Measurements from ENCODE around the gene GCFC2. TPM values are rescaled to one million over a fixed set of nuclear protein-coding genes. Genes with fewer than 3 reads are reported as not detected.

GCFC2 gene
- polyA plus RNA-seq, 1 experiment: 16.8 TPM

GRCh38 chr2:75616933-75617332, 93.8 kb downstream of the GCFC2 start:
- Histone ChIP-seq H3K4me3 (ENCODE audit: low read depth, low read length) (no peak overlapping the region), H3K27me3 (ENCODE audit: control insufficient read depth, insufficient read depth, low read length) (no peaks in the 10 kb centered on the region), H3K27ac (ENCODE audit: low read depth, low read length) (no peak overlapping the region), H3K9me3 (ENCODE audit: control insufficient read depth, insufficient read depth, low read length) (no peaks in the 10 kb centered on the region; the same call in 1 of the 2 replicates)
- CTCF ChIA-PET: interaction anchor here (1.4 to 2.0 kb wide), 2 partner anchors 11 to 151 kb away, joined by 7 to 13 read pairs; no protein-coding TSS in a partner anchor
- no peak for DNase-seq (ENCODE audit: low read depth, low spot score)
- no peak for TF ChIP-seq CTCF (IDR thresholded peaks at IDR 0.05; ENCODE audit: low read depth, low read length)
- POLR2A ChIA-PET: no interaction called here

GRCh38 chr2:75616406-75616805, 94.3 kb downstream of the GCFC2 start:
- Histone ChIP-seq H3K4me3 (ENCODE audit: low read depth, low read length) (no peak overlapping the region), H3K27ac (ENCODE audit: low read depth, low read length) (no peak overlapping the region), H3K9me3 (ENCODE audit: control insufficient read depth, insufficient read depth, low read length) (no peaks in the 10 kb centered on the region; the same call in 1 of the 2 replicates), H3K27me3 (ENCODE audit: control insufficient read depth, insufficient read depth, low read length) (no peaks in the 10 kb centered on the region)
- TF ChIP-seq CTCF (IDR thresholded peaks at IDR 0.05; ENCODE audit: low read depth, low read length): no peak
- CTCF ChIA-PET: interaction anchor here (0.8 to 2.0 kb wide), 4 partner anchors 10 to 151 kb away, joined by 4 to 13 read pairs (median 6); no protein-coding TSS in a partner anchor
- POLR2A ChIA-PET: no interaction called here
- no peak for DNase-seq (ENCODE audit: low read depth, low spot score)

GRCh38 chr2:75614162-75614651, 96.5 kb downstream of the GCFC2 start:
- no peak for TF ChIP-seq CTCF (IDR thresholded peaks at IDR 0.05; ENCODE audit: low read depth, low read length)
- Histone ChIP-seq H3K27ac (ENCODE audit: low read depth, low read length) (no peak overlapping the region), H3K4me3 (ENCODE audit: low read depth, low read length) (no peak overlapping the region), H3K9me3 (ENCODE audit: control insufficient read depth, insufficient read depth, low read length) (no peaks in the 10 kb centered on the region; the same call in 1 of the 2 replicates), H3K27me3 (ENCODE audit: control insufficient read depth, insufficient read depth, low read length) (no peaks in the 10 kb centered on the region)
- no peak for DNase-seq (ENCODE audit: low read depth, low spot score)
- POLR2A ChIA-PET: no interaction called here
- CTCF ChIA-PET: interaction anchor here (0.8 to 2.8 kb wide), 3 partner anchors 8 to 149 kb away, joined by 4 to 9 read pairs (median 4); no protein-coding TSS in a partner anchor

- TF ChIP-seq CTCF (IDR thresholded peaks at IDR 0.05; ENCODE audit: low read depth, low read length): no peak
- DNase-seq (ENCODE audit: low read depth, low spot score): no peak
- Histone ChIP-seq H3K4me3 (ENCODE audit: low read depth, low read length) (no peak overlapping the region), H3K27ac (ENCODE audit: low read depth, low read length) (no peak overlapping the region), H3K27me3 (ENCODE audit: control insufficient read depth, insufficient read depth, low read length) (no peaks in the 10 kb centered on the region), H3K9me3 (ENCODE audit: control insufficient read depth, insufficient read depth, low read length) (no peaks in the 10 kb centered on the region; the same call in 1 of the 2 replicates)
- CTCF ChIA-PET: interaction anchor here (0.6 to 2.8 kb wide), 4 partner anchors 15 to 149 kb away, joined by 3 to 10 read pairs (median 6); no protein-coding TSS in a partner anchor
- POLR2A ChIA-PET: no interaction called here
These were observed 97.9 kb downstream of the GCFC2 start for GRCh38 chr2:75612862-75613243.

Small RNA genes within 50 kb of the gene (small RNA-seq; reads per million reads assigned to genes)
- gene RF00012 (ENCODE audit: insufficient read length, low read depth): not detected

Other genes starting within 250 kb of the GCFC2 start
- 22.8 and 32.5 TPM in 2 replicates for gene EVA1A, start 150.0 kb downstream of the GCFC2 start, polyA plus RNA-seq (2011; rRNA removed)
- 39.4 and 59.1 TPM in 2 replicates for gene MRPL19, start 64.1 kb downstream of the GCFC2 start, polyA plus RNA-seq (2011; rRNA removed)

Data from AG04450 (cell line).